Measurements from ENCODE around the gene FGD2.

The FGD2 gene

DNA sequence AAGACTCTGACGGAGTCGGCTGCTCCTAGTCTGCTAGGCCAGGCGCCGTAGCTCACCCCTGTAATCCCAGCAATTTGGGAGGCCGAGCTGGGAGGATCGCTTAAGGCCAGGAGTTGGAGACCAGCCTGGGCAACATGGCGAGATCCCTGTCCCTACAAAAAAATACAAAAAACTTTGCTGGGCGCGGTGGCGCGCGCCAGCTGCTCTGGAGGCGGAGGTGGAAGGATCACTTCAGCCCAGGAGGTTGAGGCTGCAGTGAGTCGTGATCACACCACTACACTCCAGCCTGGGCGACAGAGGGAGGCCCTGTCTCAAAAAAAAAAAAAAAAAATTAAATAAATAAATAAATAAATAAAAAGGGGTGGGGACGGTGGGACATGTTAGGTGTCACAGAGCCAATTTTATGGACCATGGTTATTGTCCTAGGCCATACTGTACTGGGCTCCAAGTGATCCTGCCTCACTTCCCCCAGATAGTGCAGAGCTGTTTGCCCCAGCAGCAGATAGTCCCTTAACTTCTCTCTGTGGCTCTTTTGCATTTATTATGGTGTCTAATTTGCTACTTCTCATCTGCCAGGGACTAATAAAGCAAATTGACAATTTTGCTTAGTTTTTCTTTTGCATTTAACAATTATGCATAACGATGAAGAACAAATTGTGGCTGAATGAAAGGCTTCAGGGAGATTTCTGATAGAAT is 45.8 kb upstream of the FGD2 start:
- Histone ChIP-seq H3K36me3 (ENCODE audit: control insufficient read depth, insufficient read depth, low read length) (no peaks in the 10 kb centered on the region), H3K27me3 (replicated peaks; ENCODE audit: control insufficient read depth, insufficient read depth, low read length) (no peaks in the 10 kb centered on the region; the same call in 1 of the 2 replicates), H3K4me3 (replicated peaks; ENCODE audit: low read depth, low read length) (no peak overlapping the region)
- TF ChIP-seq, protein P1, sequence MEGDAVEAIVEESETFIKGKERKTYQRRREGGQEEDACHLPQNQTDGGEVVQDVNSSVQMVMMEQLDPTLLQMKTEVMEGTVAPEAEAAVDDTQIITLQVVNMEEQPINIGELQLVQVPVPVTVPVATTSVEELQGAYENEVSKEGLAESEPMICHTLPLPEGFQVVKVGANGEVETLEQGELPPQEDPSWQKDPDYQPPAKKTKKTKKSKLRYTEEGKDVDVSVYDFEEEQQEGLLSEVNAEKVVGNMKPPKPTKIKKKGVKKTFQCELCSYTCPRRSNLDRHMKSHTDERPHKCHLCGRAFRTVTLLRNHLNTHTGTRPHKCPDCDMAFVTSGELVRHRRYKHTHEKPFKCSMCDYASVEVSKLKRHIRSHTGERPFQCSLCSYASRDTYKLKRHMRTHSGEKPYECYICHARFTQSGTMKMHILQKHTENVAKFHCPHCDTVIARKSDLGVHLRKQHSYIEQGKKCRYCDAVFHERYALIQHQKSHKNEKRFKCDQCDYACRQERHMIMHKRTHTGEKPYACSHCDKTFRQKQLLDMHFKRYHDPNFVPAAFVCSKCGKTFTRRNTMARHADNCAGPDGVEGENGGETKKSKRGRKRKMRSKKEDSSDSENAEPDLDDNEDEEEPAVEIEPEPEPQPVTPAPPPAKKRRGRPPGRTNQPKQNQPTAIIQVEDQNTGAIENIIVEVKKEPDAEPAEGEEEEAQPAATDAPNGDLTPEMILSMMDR (IDR thresholded peaks at IDR 0.05; ENCODE audit: insufficient read depth, low read length, poor library complexity, severe bottlenecking): no peak
- DNase-seq (ENCODE audit: extremely low read depth, insufficient read length): no peak

GRCh38 chr6:36961441-36962435 is 43.7 kb upstream of the FGD2 start:
- DNase-seq (ENCODE audit: extremely low read depth, insufficient read length): no peak
- Histone ChIP-seq H3K36me3 (ENCODE audit: control insufficient read depth, insufficient read depth, low read length) (no peaks in the 10 kb centered on the region; the same call in 1 of the 2 replicates), H3K27me3 (replicated peaks; ENCODE audit: control insufficient read depth, insufficient read depth, low read length) (no peaks in the 10 kb centered on the region), H3K4me3 (replicated peaks; ENCODE audit: low read depth, low read length) (no peak overlapping the region)
- TF ChIP-seq, protein P1 (IDR thresholded peaks at IDR 0.05; ENCODE audit: insufficient read depth, low read length, poor library complexity, severe bottlenecking): no peak

DNA sequence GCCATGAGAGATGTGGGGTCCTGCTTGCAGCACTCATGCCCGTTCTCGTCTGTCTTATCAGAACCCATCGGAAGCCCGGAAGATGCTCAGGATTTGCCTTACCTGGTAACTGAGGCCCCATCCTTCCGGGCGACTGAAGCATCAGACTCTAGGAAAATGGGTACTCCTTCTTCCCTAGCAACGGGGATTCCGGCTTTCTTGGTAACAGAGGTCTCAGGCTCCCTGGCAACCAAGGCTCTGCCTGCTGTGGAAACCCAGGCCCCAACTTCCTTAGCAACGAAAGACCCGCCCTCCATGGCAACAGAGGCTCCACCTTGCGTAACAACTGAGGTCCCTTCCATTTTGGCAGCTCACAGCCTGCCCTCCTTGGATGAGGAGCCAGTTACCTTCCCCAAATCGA is 42.6 kb upstream of the FGD2 start:
- no peak overlapping the region for H3K4me3 ChIP-seq (replicated peaks; ENCODE audit: low read depth, low read length)
- TF ChIP-seq, protein P1 (IDR thresholded peaks at IDR 0.05; ENCODE audit: insufficient read depth, low read length, poor library complexity, severe bottlenecking): no peak
- H3K36me3 ChIP-seq (ENCODE audit: control insufficient read depth, insufficient read depth, low read length): peaks cover 1% of the 10 kb centered on the region
- peak; percentile 37 for DNase-seq (ENCODE audit: extremely low read depth, insufficient read length)
- H3K27me3 ChIP-seq (replicated peaks; ENCODE audit: control insufficient read depth, insufficient read depth, low read length): no peaks in the 10 kb centered on the region

- Histone ChIP-seq H3K36me3 (ENCODE audit: control insufficient read depth, insufficient read depth, low read length) (peaks cover 7% of the 10 kb centered on the region), H3K27me3 (replicated peaks; ENCODE audit: control insufficient read depth, insufficient read depth, low read length) (no peaks in the 10 kb centered on the region), H3K4me3 (replicated peaks; ENCODE audit: low read depth, low read length) (no peak overlapping the region)
- TF ChIP-seq, protein P1 (IDR thresholded peaks at IDR 0.05; ENCODE audit: insufficient read depth, low read length, poor library complexity, severe bottlenecking): no peak
- no peak for DNase-seq (ENCODE audit: extremely low read depth, insufficient read length)
Measured at GRCh38 chr6:36963451-36964290, 41.8 kb upstream of the FGD2 start.

- no peak overlapping the region for H3K4me3 ChIP-seq (replicated peaks; ENCODE audit: low read depth, low read length)
- TF ChIP-seq, protein P1 (IDR thresholded peaks at IDR 0.05; ENCODE audit: insufficient read depth, low read length, poor library complexity, severe bottlenecking): no peak
- no peak for DNase-seq (ENCODE audit: extremely low read depth, insufficient read length)
- H3K27me3 ChIP-seq (replicated peaks; ENCODE audit: control insufficient read depth, insufficient read depth, low read length): no peaks in the 10 kb centered on the region
- peaks cover 14% of the 10 kb centered on the region for H3K36me3 ChIP-seq (ENCODE audit: control insufficient read depth, insufficient read depth, low read length)
Measured at GRCh38 chr6:36964349-36964748, 41.1 kb upstream of the FGD2 start.

Data from GM06990 (cell line).